Cardiac muscle cell (in vitro differentiated cells and primary cell): Measurements from ENCODE around the gene CHST13. TPM values are rescaled to one million over a fixed set of nuclear protein-coding genes. Genes with fewer than 3 reads are reported as not detected.

Experiments
- DNase-seq, 2 donors: peaks; one replicate each; pipeline versions ENCODE4 v3.0.0 to v3.0.0-alpha.2; 2010 to 2017; ENCODE audit warnings: low read depth in 1 of 2, low spot score in 1 of 2
- H3K27ac ChIP-seq: fragments of 200-600 bp; sonication (generic); 2 replicates; pipeline ENCODE4 v1.5.1; 2016
- H3K27me3 ChIP-seq: fragments of 200-600 bp; sonication (generic); 2 replicates; pipeline ENCODE4 v1.6.0; 2016; ENCODE audit warnings: control low read depth
- H3K36me3 ChIP-seq: fragments of 200-600 bp; sonication (generic); 2 replicates; pipeline ENCODE4 v1.5.1; 2016; ENCODE audit warnings: control low read depth
- H3K4me1 ChIP-seq: fragments of 200-600 bp; sonication (generic); 2 replicates; pipeline ENCODE4 v1.8.1; 2017; ENCODE audit warnings: low read depth, mild to moderate bottlenecking, mixed run types
- H3K4me3 ChIP-seq: fragments of 200-600 bp; sonication (generic); 2 replicates; pipeline ENCODE4 v1.5.1; 2016; ENCODE audit warnings: mild to moderate bottlenecking
- H3K9me3 ChIP-seq: fragments of 200-600 bp; sonication (generic); 2 replicates; pipeline ENCODE4 v1.5.1; 2017; ENCODE audit warnings: low read depth, mild to moderate bottlenecking, control low read depth
- polyA plus RNA-seq: library from polyadenylated mRNA; unstranded; fragments of >200 nt; fragmentation: Nextera tagmentation; extraction: Ambion mirVana; gene quantifications from 2 replicates; pipeline ENCODE4 v1.2.1, GENCODE V29; 2016
- total RNA-seq: library from RNA; depleted of rRNA; stranded (reverse); fragments of >200 nt; gene quantifications from 2 replicates; pipeline ENCODE4 v1.2.3, GENCODE V29; 2016
- TF ChIP-seq, protein P1 (sequence below): IDR thresholded peaks from 2 replicates; pipeline ENCODE4 v1.5.1; 2012; ENCODE audit warnings: low read depth, mild to moderate bottlenecking, low read length

The CHST13 gene
- total and polyA plus RNA-seq, 2 experiments from 2014 or later = 0.89 to 1.8 TPM

DNA sequence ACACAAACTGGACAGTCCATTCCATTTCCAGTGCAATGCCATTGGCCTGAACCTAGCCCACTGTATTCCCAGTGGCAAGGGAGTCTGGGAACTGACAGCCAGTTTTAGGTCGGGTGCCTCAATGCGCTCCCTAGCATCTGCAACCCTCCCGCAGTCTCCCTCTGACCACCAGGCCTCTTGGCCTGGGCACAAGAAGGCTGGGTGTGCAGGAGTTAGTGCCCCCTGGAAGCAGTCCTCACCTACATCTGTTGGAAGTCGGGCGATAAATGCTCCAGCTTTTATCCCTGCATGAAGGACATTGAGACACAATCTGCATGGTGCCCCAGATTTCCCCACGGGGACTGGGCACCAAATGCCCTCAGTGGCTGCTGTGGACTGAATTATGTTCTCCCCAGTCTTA lies 22.1 kb downstream of the CHST13 start:
- no peak for DNase-seq
- Histone ChIP-seq H3K9me3 (no peaks in the 10 kb centered on the region), H3K4me1 (peaks cover 6% of the 10 kb centered on the region), H3K36me3 (no peaks in the 10 kb centered on the region), H3K27me3 (no peaks in the 10 kb centered on the region), H3K4me3 (no peak overlapping the region), H3K27ac (no peak overlapping the region)
- TF ChIP-seq, protein P1, sequence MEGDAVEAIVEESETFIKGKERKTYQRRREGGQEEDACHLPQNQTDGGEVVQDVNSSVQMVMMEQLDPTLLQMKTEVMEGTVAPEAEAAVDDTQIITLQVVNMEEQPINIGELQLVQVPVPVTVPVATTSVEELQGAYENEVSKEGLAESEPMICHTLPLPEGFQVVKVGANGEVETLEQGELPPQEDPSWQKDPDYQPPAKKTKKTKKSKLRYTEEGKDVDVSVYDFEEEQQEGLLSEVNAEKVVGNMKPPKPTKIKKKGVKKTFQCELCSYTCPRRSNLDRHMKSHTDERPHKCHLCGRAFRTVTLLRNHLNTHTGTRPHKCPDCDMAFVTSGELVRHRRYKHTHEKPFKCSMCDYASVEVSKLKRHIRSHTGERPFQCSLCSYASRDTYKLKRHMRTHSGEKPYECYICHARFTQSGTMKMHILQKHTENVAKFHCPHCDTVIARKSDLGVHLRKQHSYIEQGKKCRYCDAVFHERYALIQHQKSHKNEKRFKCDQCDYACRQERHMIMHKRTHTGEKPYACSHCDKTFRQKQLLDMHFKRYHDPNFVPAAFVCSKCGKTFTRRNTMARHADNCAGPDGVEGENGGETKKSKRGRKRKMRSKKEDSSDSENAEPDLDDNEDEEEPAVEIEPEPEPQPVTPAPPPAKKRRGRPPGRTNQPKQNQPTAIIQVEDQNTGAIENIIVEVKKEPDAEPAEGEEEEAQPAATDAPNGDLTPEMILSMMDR = no peak

DNA sequence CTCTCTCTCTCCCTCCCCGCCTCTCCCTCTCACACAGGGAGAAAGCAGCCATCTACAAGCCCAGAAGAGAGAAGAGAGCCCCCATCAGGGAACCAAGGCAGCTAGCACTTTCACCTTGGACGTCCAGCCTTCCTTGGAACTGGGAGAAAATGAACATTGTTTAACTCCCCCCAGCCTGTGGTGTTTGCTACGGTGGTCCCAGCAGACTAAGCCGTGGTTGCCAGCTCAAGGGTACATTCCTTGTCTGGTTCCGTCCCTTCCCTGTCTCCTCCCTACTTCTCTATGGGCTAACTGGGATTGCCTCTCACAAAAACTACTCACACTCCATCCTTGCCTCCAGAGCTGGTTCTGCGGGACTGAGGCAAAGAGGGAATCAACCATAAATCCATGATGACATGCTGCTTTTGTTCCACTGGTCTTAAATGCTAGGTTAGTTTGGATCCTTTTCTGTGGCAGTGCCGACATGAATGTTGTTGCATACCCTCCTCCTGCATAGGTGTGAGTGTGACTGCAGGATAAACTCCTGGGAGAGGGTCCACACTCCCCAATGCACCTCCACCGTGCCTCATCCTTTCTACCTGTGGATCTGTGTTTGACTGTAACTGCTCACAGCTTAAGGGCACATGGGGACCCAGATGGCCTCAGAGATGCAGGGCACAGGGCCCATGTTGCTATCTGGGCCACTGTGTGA lies 22.7 kb downstream of the CHST13 start:
- Histone ChIP-seq H3K9me3 (no peaks in the 10 kb centered on the region), H3K4me1 (peaks cover 6% of the 10 kb centered on the region), H3K4me3 (no peak overlapping the region), H3K36me3 (no peaks in the 10 kb centered on the region), H3K27ac (no peak overlapping the region), H3K27me3 (no peaks in the 10 kb centered on the region)
- TF ChIP-seq, protein P1 = no peak
- no peak for DNase-seq

DNA sequence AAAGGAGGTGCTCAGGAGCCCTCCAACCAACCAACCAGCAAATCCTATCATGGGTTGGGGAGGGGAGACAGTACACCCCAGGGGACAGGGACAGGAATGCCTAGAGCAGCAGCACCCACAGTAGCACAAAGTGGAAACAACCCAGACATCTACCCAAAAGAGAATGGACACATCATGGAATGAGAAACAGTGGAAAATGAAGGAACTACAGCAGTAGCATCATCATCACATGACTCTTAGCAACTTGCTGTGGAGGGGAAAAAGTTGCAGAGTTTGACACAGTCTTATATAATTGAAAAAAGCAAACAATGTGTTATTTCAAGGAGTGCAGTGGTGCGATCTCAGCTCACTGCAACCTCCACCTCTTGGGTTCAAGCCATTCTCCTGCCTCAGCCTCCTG lies 23.8 kb downstream of the CHST13 start:
- Histone ChIP-seq H3K36me3 (no peaks in the 10 kb centered on the region), H3K4me3 (no peak overlapping the region)
- no peak for DNase-seq

DNA sequence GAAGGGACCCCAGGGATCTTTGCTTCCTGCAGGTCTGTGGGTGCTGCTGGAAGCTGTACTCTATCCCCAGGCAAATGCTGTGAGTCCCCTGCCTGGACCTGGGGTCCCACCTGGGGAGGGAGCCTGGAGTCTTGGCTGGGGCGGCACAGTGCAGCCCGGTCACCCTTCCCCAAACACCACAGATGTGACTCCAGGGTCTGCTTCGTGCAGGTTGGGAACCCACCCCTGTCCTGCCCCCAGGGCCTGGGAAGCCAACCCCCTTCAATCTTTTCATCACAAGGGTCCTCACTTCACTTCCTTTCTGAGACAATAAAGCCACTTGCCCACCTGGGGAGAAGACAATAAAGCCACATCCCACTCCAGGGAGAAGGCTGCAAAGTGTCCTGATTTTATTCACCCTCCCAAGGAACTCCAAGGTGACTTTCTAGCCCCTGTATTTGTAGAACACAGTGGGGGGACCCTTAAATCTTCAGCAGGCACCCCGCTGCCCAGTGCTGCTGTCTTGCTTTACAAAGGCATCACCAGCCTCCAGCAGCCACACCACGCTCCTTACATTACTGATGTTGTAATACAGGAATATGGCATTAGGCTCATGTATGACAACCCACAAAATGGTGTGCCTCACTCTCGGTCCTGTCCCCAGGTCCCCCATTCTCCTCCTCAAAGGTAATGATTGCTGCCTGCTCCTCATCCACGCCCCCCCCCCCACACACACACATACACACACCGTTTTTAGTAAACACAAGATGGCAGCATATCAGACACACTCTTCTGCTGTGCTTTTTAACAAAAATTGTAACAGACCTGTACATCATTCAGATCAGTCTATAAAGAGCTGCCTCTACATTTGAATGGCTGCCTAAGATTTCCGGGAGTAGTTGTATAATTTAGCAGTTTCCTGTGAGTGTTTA lies 24.9 kb downstream of the CHST13 start:
- TF ChIP-seq, protein P1 = no peak
- H3K36me3 ChIP-seq = no peaks in the 10 kb centered on the region
- peaks cover 6% of the 10 kb centered on the region for H3K4me1 ChIP-seq
- no peak overlapping the region for H3K4me3 ChIP-seq
- H3K27ac ChIP-seq = no peak overlapping the region
- no peaks in the 10 kb centered on the region for H3K9me3 ChIP-seq
- DNase-seq = no peak
- H3K27me3 ChIP-seq = no peaks in the 10 kb centered on the region

More for the DNA sequence above, 23.8 kb downstream of the CHST13 start:
- Histone ChIP-seq H3K27ac (no peak overlapping the region), H3K9me3 (no peaks in the 10 kb centered on the region), H3K27me3 (no peaks in the 10 kb centered on the region), H3K4me1 (peaks cover 6% of the 10 kb centered on the region)
- TF ChIP-seq, protein P1 = no peak

DNA sequence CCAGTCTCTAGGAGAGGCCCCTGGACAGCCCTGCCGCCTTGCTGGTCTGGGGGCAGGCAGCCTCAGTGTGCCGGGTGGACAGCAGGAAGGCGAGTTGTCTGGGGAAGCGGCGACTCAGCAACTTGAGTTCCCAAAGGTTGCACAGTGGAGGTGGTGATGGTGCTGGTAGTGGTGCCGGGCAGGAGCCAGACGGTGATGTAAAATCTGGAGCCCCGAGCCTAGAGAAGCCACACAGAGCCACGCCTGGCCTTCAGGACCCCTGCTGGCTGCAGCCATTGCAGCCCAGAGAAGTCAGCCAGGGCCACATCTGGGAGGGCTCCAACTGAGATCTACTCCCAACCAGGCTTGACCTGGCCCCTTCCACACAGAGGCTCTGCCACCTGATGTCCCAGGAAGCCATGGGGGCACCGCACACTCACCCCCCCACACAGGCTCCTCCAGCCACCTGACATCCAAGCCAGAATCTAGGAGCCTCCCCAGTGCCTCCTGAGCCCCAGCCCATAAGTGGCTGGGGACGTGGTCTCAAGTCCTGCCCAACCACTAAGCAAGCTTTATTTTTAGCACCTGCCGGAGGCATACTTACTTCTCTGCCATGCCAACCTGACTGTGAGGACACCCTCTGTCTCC lies 26.0 kb downstream of the CHST13 start:
- H3K9me3 ChIP-seq = no peaks in the 10 kb centered on the region
- TF ChIP-seq, protein P1 = no peak
- no peak overlapping the region for H3K4me3 ChIP-seq
- H3K36me3 ChIP-seq = no peaks in the 10 kb centered on the region
- no peak overlapping the region for H3K27ac ChIP-seq
- no peak for DNase-seq
- H3K4me1 ChIP-seq = peaks cover 6% of the 10 kb centered on the region
- H3K27me3 ChIP-seq = no peaks in the 10 kb centered on the region
